GM18499 (cell line): ENCODE results near the gene MAD2L2.

ENCODE experiments used
- ATAC-seq: cut with Tn5 transposase; IDR thresholded peaks from one replicate; pipeline ENCODE4 v1.9.1; 2021; ENCODE audit warnings: moderate number of reproducible peaks; ENCODE audit not compliant: insufficient read depth, unreplicated experiment

The MAD2L2 gene

GRCh38 chr1:11684070-11684469, 3.1 kb upstream of the MAD2L2 start:
- no peak for ATAC-seq

- no peak for ATAC-seq
These were observed 1.9 kb upstream of the MAD2L2 start for GRCh38 chr1:11682799-11683198.

GRCh38 chr1:11682287-11682771, 1.4 kb upstream of the MAD2L2 start:
- ATAC-seq, result no peak

- ATAC-seq, result no peak
These were observed 478 bp downstream of the MAD2L2 start for GRCh38 chr1:11680270-11681070.

- ATAC-seq, result no peak
These were observed 2.5 kb downstream of the MAD2L2 start for GRCh38 chr1:11678442-11678841.

- no peak for ATAC-seq
These were observed 4.4 kb downstream of the MAD2L2 start for GRCh38 chr1:11676386-11677103.

GRCh38 chr1:11675325-11675724, 5.6 kb downstream of the MAD2L2 start:
- no peak for ATAC-seq

GRCh38 chr1:11674488-11674887, 6.5 kb downstream of the MAD2L2 start:
- ATAC-seq, result no peak

- no peak for ATAC-seq
These were observed 7.7 kb downstream of the MAD2L2 start for GRCh38 chr1:11673089-11673769.

GRCh38 chr1:11671544-11672286, 9.2 kb downstream of the MAD2L2 start:
- ATAC-seq, result no peak

- ATAC-seq, result no peak
These were observed 9.8 kb downstream of the MAD2L2 start for GRCh38 chr1:11671205-11671543.

- ATAC-seq, result no peak
These were observed 10.2 kb downstream of the MAD2L2 start for GRCh38 chr1:11670747-11671146.

- no peak for ATAC-seq
These were observed 12.4 kb downstream of the MAD2L2 start for GRCh38 chr1:11668516-11668915.

GRCh38 chr1:11664336-11665065, 16.4 kb downstream of the MAD2L2 start:
- ATAC-seq, result no peak

- ATAC-seq, result no peak
These were observed 19.8 kb downstream of the MAD2L2 start for GRCh38 chr1:11661103-11661502.

GRCh38 chr1:11659748-11660147, 21.2 kb downstream of the MAD2L2 start:
- no peak for ATAC-seq

GRCh38 chr1:11658542-11658941, 22.4 kb downstream of the MAD2L2 start:
- no peak for ATAC-seq

- no peak for ATAC-seq
These were observed 23.3 kb downstream of the MAD2L2 start for GRCh38 chr1:11657654-11658053.

GRCh38 chr1:11654939-11655808, 25.8 kb downstream of the MAD2L2 start:
- no peak for ATAC-seq
